ENCODE results near the gene MCM5. TPM values are rescaled to one million over a fixed set of nuclear protein-coding genes. Genes with fewer than 3 reads are reported as not detected.
A peak's percentile ranks its signal among the peaks of the same experiment; 100 is the strongest.

MCM5 gene
- total and polyA plus RNA-seq, 2 experiments from 2014 or later: 288 to 325 TPM

- Mint-ChIP-seq H3K27ac (no peak overlapping the region), H3K9me3 (no peaks in the 10 kb centered on the region), H3K27me3 (ENCODE audit: insufficient read depth, low read depth, poor library complexity) (peaks cover 33% of the 10 kb centered on the region), H3K4me1 (peaks cover 60% of the 10 kb centered on the region), H3K36me3 (ENCODE audit: low read depth) (peaks cover 23% of the 10 kb centered on the region), H3K4me3 (peak overlapping the region; percentile 77)
- H3K27ac ChIP-seq (ENCODE audit: low read depth): no peak overlapping the region
- no peaks in the 10 kb centered on the region for H3K27me3 ChIP-seq (ENCODE audit: insufficient read depth)
- H3K4me2 ChIP-seq: 0 out of 2 replicates have a peak overlapping the region, but pooled peaks have one; percentile 39
- DNase-seq (ENCODE audit: low spot score): no peak
- H3K79me2 ChIP-seq (replicated peaks; ENCODE audit: insufficient read depth): peaks cover 11% of the 10 kb centered on the region
- peaks cover 69% of the 10 kb centered on the region for H3K4me1 ChIP-seq (ENCODE audit: insufficient read depth)
- no peaks in the 10 kb centered on the region for H3K9me2 ChIP-seq (ENCODE audit: insufficient read depth)
- peaks cover 41% of the 10 kb centered on the region for H3F3A ChIP-seq (replicated peaks; ENCODE audit: low read depth)
- H4K20me1 ChIP-seq (replicated peaks; ENCODE audit: insufficient read depth): no peaks in the 10 kb centered on the region
- no peak overlapping the region for H2AFZ ChIP-seq
- H3K36me3 ChIP-seq (ENCODE audit: insufficient read depth): no peaks in the 10 kb centered on the region
- H3K4me3 ChIP-seq: no peak overlapping the region; the same call in 1 of the 2 replicates
- no peak for ATAC-seq
- no peak for TF ChIP-seq ZNF114 (CRISPR knock-in tag; IDR thresholded peaks at IDR 0.05)
- TF ChIP-seq STAT1 (IDR thresholded peaks at IDR 0.05; ENCODE audit: unreplicated experiment): no peak
- TF ChIP-seq REST (IDR thresholded peaks at IDR 0.05; ENCODE audit: unreplicated experiment): no peak
- no peak for TF ChIP-seq ZNF462 (CRISPR knock-in tag; IDR thresholded peaks at IDR 0.05)
Measured at GRCh38 chr22:35380013-35380412, 19.9 kb upstream of the MCM5 start.

All from GM23338 (cell line).